Measurements from ENCODE around the gene EEF2KMT.
"Not testable (repeated sequence)": the region's sequence is repeated elsewhere in the genome, so short reads cannot be mapped to it uniquely, and the experiment has no call there.

EEF2KMT gene

GRCh38 chr16:5093746-5094145, 3.8 kb downstream of the EEF2KMT start:
- not testable (repeated sequence) for DNase-seq

DNA sequence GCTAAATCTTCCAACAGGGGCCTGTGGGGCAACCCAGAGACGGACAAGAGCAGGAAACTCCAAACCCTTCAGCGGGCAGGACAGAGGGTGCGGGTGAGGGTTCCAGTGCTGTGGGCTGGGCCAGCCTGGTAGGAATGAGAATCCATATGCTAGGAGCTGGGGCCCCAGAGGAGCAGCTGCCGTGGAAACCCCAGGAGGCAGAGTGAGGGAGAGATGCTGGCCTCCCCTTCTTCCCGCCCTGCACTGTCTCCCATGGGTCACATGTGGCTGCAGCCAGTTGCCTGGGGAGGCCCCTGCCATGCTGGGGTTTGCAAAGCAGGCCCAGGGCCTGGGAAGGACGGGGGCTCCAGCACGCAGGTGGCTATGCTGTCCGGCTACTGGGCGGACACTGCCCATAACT, 4.5 kb downstream of the EEF2KMT start:
- not testable (repeated sequence) for DNase-seq

DNA sequence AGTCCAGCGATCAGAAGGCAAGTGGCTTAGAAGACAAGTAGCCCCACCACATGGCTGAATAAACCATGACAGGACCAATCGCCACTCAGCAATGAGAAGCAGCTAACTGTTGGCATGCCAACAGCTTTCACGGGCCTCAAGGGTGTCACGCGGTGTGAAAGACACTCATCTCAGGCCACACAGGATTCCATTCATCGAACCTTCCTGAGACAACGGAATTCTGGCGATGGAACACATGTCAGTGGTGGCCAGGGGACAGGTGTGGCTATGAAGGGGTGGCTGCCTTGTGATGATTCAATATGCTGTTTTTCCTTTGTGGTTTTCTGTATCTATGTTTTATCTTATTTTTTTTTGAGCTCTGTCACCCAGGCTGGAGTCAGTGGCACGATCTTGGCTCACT, 7.0 kb downstream of the EEF2KMT start:
- not testable (repeated sequence) for DNase-seq

DNA sequence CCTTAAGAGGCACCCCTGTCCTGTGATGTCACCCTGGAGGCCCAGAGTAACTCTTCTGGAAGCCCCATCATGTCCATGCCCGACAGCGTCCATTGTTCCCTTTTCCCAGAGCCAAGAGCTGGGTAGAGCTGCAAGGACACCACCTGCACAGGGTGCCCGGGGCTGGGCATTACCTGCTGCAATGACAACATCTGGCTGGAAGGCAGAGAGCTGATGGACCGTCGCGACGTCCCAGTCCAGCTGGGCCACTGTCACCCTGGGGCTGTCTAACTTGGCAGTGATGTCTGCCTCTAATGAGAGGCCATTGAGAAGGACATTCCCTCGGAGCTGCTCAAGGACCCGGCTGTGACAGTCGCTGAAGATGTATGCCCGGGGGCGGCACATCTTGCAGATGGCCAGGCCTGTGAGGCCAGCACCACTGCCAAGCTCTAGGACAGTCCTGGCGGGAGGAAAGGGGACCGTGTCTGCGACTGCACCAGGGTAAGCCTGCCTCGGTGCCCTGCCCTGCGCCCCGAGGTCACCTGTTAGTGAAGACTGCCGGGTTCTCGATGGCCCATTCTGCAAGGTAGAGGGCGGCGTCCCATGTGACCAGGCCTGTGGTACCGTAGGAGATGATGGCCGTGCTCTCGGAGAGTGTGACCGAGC, 7.6 kb downstream of the EEF2KMT start:
- DNase-seq = not testable (repeated sequence)

- not testable (repeated sequence) for DNase-seq
These were observed 8.7 kb downstream of the EEF2KMT start for GRCh38 chr16:5088936-5089335.

DNA sequence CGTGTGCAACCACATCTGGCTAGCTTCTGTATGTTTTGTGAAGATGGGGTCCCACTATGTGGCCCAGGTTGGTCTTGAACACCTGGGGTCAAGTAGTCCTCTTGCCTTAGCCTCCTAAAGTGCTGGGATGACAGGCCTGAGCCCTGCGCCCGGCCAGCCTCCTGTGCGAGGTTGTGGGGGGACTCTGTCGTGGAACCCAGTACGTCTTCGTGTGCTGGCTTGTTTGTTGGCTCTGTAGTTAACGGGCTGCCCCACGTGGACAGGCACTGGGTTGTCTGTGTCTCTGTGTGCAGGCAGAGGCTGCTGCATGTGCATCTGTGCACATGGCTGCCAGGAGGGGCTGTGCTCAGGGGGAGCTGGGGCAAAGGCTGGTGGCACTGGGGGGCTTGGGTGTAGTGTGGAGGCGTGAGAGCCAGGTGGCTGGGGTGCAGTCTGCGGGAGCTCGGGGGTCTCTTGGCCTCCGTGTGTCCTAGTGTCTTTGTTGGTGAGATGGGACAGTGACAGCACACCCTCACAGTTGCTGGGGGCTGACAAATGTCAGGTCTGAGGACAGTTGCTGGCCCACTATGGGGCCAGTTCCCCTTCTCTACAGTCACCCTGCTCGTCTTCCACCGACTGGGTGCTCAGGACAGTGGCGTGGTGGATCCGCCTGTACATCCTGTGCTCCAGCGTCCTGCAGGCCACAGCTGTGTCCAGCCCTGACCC, 9.4 kb downstream of the EEF2KMT start:
- DNase-seq = not testable (repeated sequence)

- not testable (repeated sequence) for DNase-seq
These were observed 11.9 kb downstream of the EEF2KMT start for GRCh38 chr16:5085716-5086115.

- not testable (repeated sequence) for DNase-seq
These were observed 12.8 kb downstream of the EEF2KMT start for GRCh38 chr16:5084802-5085201.

- DNase-seq = not testable (repeated sequence)
These were observed 13.4 kb downstream of the EEF2KMT start for GRCh38 chr16:5084099-5084731.

GRCh38 chr16:5083646-5084045, 13.9 kb downstream of the EEF2KMT start:
- not testable (repeated sequence) for DNase-seq

GRCh38 chr16:5080996-5081395, 16.6 kb downstream of the EEF2KMT start:
- not testable (repeated sequence) for DNase-seq

DNA sequence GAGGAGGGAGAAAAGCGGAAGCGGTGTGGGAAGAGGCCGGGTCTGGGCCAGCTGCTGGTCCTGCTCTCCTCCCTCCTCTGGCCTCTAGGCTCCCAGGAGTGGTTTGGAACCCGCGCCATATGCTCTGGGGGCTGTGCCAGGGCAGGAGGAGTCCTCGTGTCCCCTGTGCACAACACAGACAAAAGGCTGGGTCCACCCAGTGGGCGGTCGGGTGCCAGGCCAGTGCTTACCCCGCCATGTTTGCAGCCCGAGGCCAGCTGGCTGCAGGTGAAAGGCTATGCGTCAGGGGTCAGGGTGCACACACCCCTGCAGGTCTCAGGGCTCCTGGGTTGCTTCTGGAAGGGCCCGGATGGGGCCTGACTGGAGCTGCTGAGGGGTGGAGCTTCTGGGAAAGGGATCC, 17.1 kb downstream of the EEF2KMT start:
- DNase-seq = peak; percentile 28

- DNase-seq = no peak
These were observed 19.0 kb downstream of the EEF2KMT start for GRCh38 chr16:5078626-5079025.

- no peak for DNase-seq
These were observed 20.3 kb downstream of the EEF2KMT start for GRCh38 chr16:5077304-5077703.

DNA sequence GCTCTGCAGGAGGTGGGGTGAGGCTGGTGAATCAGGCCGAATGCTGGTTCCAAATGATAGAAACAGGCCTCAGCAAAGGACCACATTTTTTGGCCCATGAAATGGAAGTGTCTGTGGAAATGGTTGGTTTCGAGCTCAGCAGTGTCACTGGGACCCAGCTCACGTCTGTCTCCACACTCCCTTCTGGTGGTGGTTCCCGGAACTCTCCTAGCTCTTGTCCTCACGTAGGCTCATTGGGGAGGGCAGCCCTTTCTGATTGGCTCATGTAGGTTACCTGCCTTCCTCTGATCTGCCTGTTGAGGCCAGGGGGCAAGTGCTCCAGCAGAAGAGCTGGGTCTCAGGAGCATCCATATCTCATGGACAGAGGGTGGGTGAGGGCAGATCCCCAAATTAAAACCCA, 22.0 kb downstream of the EEF2KMT start:
- no peak for DNase-seq

DNA sequence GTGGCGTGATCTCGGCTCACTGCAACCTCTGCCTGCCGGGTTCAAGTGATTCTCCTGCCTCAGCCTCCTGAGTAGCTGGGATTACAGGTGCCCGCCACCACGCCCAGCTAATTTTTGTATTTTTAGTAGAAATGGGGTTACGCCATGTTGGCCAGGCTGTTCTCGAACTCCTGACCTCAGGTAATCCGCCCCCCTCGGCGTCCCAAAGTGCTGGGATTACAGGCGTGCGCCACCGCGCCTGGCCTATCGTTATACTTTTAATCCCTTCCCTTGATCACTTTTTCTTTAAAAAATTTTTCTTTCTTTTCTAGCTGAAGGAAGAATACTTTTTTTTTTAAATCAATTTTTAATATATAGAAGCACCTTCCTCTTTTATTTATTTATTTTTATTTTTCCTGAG, 23.8 kb downstream of the EEF2KMT start:
- DNase-seq = not testable (repeated sequence)

DNA sequence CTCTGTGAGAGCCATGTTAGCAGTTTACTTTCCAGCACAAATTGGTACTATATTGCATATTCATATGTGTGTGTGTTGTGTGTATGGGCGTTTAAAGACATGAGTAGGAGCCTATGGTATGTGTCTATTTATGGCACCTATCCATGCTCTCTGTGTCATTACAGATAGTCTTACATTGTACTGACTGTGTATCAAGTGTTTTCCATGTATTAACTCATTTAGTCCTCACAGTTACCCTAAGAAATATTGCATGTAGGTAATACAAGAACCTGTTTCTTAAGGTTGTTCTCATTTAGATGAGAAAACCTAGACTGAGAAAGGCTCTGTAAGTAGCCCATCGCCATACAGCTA, 24.3 kb downstream of the EEF2KMT start:
- no peak for DNase-seq

GRCh38 chr16:5072334-5073278, 25.0 kb downstream of the EEF2KMT start:
- no peak for DNase-seq

GRCh38 chr16:5071681-5072333, 25.8 kb downstream of the EEF2KMT start, which contains the start of gene ALG1:
Gene ALG1, plus strand, starts transcription at chr16:5071843. Its CDS starts 7 bp downstream, at chr16:5071850.
- DNase-seq = peak; percentile 55

DNA sequence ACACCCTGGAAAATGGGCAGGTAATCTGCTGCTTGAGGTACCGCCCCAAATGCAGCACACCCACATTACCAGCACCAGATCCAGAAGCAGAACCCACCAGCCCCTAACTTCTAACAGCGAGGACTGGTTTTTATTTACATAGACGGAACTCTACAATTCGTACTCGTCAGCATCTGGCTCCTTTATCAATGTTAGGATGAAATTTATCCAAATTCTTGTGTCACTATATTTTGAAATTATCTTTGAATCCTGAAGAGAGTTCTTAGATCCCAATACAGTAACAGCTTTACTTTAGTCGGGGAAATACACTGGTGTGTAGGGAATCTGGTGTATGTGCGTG, 26.3 kb downstream of the EEF2KMT start:
- DNase-seq = no peak

DNA sequence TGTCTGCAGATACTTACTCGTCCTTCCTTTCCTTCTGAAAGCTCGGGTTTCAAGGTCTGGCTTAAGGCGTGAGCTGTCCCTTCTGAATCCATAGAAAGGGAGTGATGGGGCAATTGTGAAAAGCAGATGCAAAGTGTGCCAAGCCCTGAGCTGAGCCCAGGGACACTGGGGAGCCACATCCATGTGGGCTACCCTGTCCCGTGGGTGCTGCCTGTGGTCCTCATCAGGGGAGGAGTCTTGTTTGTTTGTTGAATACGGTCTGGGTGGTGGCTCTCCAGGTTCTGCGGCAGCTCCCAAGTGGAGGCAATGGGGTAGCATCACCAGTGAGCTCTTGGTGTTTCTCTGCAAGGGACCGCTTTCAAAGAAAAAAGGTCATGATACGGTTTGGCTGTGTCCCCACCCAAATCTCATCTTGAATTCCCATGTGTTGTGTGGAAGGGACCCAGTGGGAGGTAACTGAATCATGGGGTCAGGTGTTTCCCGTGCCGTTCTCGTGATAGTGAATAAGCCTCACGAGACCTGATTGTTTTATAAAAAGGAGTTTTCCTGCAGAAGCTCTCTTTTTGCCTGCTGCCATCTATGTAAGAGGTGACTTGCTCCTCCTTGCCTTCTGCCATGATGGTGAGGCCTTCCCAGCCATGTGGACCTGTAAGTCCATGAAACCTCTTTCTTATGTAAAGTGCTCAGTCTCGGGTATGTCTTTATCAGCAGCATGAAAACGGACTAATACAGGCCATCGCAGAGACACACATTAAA, 27.0 kb downstream of the EEF2KMT start:
- DNase-seq = no peak

DNA sequence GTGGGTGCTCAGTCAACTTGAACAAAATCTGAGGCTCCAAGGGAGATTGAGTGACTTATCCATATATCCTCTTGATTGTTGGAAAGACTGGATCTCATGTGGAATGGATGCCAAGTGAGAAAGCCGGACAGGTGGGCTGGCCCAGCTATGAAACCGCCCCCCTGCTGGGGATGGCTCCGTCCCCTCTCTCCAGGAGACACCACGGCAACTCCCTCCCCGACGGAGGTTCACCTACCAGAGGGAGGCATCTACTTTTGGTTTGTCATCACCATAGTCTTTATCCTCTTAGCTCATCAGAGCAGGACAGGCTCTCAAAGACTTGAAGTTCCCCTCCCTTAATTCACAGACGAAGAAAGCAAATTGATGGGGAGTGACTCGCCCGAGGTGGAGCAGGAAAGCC, 27.7 kb downstream of the EEF2KMT start:
- no peak for DNase-seq

Data from DMS 273 treated with DMSO at 0.1 percent for 48 hours (cell line).